ENCODE results near the gene MT1B.

DNA sequence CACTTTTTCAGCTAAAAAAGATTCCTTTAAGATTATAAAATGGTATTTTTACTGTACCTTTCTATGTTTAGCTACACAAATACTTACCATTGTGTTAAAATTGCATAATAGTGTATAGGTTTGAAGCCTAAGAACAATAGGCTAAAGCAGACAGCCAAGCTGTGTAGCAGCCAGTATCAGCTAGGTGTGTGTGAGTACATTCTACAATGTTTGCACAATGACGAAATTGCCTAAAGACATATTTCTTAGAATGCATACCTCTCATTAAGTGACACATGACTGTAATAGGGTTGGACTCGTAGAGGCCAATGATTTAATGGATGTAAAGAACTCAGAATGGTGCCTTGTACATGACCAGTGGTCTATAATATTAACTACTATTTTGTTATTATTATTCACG lies 1.9 kb upstream of the MT1B start:
- TF ChIP-seq, protein P1, sequence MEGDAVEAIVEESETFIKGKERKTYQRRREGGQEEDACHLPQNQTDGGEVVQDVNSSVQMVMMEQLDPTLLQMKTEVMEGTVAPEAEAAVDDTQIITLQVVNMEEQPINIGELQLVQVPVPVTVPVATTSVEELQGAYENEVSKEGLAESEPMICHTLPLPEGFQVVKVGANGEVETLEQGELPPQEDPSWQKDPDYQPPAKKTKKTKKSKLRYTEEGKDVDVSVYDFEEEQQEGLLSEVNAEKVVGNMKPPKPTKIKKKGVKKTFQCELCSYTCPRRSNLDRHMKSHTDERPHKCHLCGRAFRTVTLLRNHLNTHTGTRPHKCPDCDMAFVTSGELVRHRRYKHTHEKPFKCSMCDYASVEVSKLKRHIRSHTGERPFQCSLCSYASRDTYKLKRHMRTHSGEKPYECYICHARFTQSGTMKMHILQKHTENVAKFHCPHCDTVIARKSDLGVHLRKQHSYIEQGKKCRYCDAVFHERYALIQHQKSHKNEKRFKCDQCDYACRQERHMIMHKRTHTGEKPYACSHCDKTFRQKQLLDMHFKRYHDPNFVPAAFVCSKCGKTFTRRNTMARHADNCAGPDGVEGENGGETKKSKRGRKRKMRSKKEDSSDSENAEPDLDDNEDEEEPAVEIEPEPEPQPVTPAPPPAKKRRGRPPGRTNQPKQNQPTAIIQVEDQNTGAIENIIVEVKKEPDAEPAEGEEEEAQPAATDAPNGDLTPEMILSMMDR (IDR thresholded peaks at IDR 0.05; ENCODE audit: poor library complexity), result no peak
- TF ChIP-seq EZH2 (IDR thresholded peaks at IDR 0.05; ENCODE audit: borderline replicate concordance), result no peak
- no peak for TF ChIP-seq EZH2phosphoT487 (IDR thresholded peaks at IDR 0.05; ENCODE audit: low read depth, severe bottlenecking, unreplicated experiment)

Data from hepatocyte (in vitro differentiated cells).